PFSK-1 (cell line): ENCODE results near the gene SEC23A.

Experiments used
- POLR2AphosphoS5 ChIP-seq: IDR thresholded peaks from 2 replicates; pipeline ENCODE4 v1.6.1; 2012; ENCODE audit warnings: low read depth, mild to moderate bottlenecking, control low read depth, low read length, moderate library complexity
- REST ChIP-seq, 2 experiments: IDR thresholded peaks; 2 replicates each; pipeline versions ENCODE4 v1.6.1 to v1.8.0; 2011 to 2012; ENCODE audit warnings: low read depth in 2 of 2, low read length in 2 of 2, control low read depth in 1 of 2, inconsistent platforms in 1 of 2, mild to moderate bottlenecking in 1 of 2, moderate library complexity in 1 of 2; ENCODE audit not compliant: insufficient read depth in 1 of 2
- SIN3A ChIP-seq: IDR thresholded peaks from 2 replicates; pipeline ENCODE4 v1.6.1; 2012; ENCODE audit warnings: mild to moderate bottlenecking, low read length, moderate library complexity, borderline replicate concordance; ENCODE audit not compliant: insufficient read depth
- TAF1 ChIP-seq: IDR thresholded peaks from 2 replicates; pipeline ENCODE4 v1.6.1; 2012; ENCODE audit warnings: low read length, control low read depth, borderline replicate concordance; ENCODE audit not compliant: insufficient read depth

GRCh38 chr14:39015360-39015961 lies 87.6 kb downstream of the SEC23A start:
- no peak for TF ChIP-seq POLR2AphosphoS5
- TF ChIP-seq REST (IDR thresholded peaks at IDR 0.05; ENCODE audit: insufficient read depth in 1 of 2, low read depth in 2 of 2, low read length in 2 of 2), result no peak
- no peak for TF ChIP-seq SIN3A
- no peak for TF ChIP-seq TAF1
